Tibial artery (tissue), 4 donors: ENCODE data around the gene PEX14.

Source experiments
- DNase-seq, 2 donors: peaks; one replicate each; pipeline ENCODE4 v3.0.0-alpha.2; 2019
- H3K27ac ChIP-seq, 2 donors: fragments of 200-600 bp; sonication (generic) in 1 of 2; 1 replicate in 1 of 2; 2 replicates in 1 of 2; pipeline ENCODE4 v1.5.1; 2018 to 2019; ENCODE audit warnings: mild to moderate bottlenecking in 1 of 2
- H3K27me3 ChIP-seq, 2 donors: fragments of 200-600 bp; sonication (generic) in 1 of 2; one replicate each; pipeline versions ENCODE4 v1.5.1 to v1.6.0; 2016 to 2019
- H3K36me3 ChIP-seq, 3 donors: fragments of 200-600 bp; sonication (generic) in 2 of 3; one replicate each; pipeline ENCODE4 v1.5.1; 2016 to 2019; ENCODE audit warnings: mild to moderate bottlenecking in 2 of 3
- H3K4me1 ChIP-seq, 4 donors: fragments of 200-600 bp; sonication (generic) in 2 of 4; 1 replicate in 3 of 4; 2 replicates in 1 of 4; pipeline ENCODE4 v1.5.1; 2016 to 2019
- H3K4me3 ChIP-seq, 2 donors: fragments of 200-600 bp; sonication (generic) in 1 of 2; 1 replicate in 1 of 2; 2 replicates in 1 of 2; pipeline ENCODE4 v1.5.1; 2018 to 2019; ENCODE audit warnings: mild to moderate bottlenecking in 2 of 2
- H3K9me3 ChIP-seq, 3 donors: fragments of 200-600 bp; sonication (generic) in 1 of 3; one replicate each; pipeline ENCODE4 v1.5.1; 2016 to 2019
- intact Hi-C: fragments of 100-400 bp; cut with DNase I; formaldehyde crosslinking; loops from one replicate; pipeline ENCODE4 v1.15.0; 2023; ENCODE audit warnings: low total_unique reads
- TF ChIP-seq, protein P1 (sequence below), 2 experiments: fragments of 200-600 bp in 1 of 2; fragments of 450-650 bp in 1 of 2; IDR thresholded peaks; one replicate each; pipeline ENCODE4 v1.5.1; 2017 to 2019; ENCODE audit warnings: antibody characterized with exemption in 2 of 2, mild to moderate bottlenecking in 1 of 2, moderate library complexity in 1 of 2

Gene PEX14

DNA sequence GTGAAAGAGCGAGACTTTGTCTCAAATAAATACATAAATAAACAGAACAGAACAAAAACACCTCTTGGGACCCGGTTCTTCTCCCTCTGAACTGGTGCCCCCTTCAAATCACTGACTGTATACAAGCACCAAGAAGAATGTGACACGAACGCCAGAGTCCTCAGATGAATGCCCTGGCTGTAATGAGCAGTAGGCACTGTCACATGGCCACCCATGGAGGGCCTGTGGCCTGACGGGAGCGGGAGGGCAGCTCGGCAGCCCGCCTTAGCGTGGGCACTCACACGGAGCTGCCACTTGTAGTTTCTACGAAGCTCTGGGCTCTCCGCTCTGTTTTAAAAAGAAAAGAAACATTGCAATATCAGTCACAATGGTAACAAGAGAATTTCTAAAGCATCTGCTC is 146.0 kb downstream of the PEX14 start:
- peaks cover 0 to 50% (median 28%) of the 10 kb centered on the region in 3 donors for H3K36me3 ChIP-seq
- TF ChIP-seq, protein P1, sequence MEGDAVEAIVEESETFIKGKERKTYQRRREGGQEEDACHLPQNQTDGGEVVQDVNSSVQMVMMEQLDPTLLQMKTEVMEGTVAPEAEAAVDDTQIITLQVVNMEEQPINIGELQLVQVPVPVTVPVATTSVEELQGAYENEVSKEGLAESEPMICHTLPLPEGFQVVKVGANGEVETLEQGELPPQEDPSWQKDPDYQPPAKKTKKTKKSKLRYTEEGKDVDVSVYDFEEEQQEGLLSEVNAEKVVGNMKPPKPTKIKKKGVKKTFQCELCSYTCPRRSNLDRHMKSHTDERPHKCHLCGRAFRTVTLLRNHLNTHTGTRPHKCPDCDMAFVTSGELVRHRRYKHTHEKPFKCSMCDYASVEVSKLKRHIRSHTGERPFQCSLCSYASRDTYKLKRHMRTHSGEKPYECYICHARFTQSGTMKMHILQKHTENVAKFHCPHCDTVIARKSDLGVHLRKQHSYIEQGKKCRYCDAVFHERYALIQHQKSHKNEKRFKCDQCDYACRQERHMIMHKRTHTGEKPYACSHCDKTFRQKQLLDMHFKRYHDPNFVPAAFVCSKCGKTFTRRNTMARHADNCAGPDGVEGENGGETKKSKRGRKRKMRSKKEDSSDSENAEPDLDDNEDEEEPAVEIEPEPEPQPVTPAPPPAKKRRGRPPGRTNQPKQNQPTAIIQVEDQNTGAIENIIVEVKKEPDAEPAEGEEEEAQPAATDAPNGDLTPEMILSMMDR (IDR thresholded peaks at IDR 0.05): no peak
- no peaks in the 10 kb centered on the region for H3K27me3 ChIP-seq
- H3K4me3 ChIP-seq: no peak overlapping the region
- H3K4me1 ChIP-seq: no peaks in the 10 kb centered on the region
- DNase-seq: no peak
- no peaks in the 10 kb centered on the region for H3K9me3 ChIP-seq
- intact Hi-C loops: loop anchor here (10.0 kb wide), 1 partner anchor 106 kb away; no protein-coding TSS in a partner anchor
- no peak overlapping the region for H3K27ac ChIP-seq

DNA sequence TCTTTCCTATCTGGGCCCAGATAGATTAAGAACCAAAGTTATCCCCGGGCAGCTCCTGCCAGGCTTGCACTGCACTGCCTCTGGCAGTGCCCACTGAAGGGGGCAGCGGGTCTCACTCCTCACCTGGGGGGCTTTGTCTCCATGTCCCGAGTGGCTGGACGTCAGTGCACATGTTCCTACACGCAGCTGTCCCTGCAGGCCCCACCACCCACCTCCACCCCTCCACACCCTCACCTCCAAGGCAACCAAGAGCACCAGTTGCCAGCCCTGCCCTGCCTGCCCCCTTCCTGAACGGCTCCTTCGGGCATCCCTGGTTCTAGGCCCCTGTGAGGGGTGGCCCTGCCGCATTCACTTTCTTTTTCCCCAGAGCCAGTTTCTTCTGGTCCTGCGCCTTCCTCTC is 147.2 kb downstream of the PEX14 start:
- TF ChIP-seq, protein P1 (IDR thresholded peaks at IDR 0.05): no peak
- peak in 1 of 2 donors; percentile 48 for DNase-seq
- H3K27me3 ChIP-seq: no peaks in the 10 kb centered on the region
- H3K27ac ChIP-seq: no peak overlapping the region
- H3K9me3 ChIP-seq: no peaks in the 10 kb centered on the region
- no peak overlapping the region for H3K4me3 ChIP-seq
- no peaks in the 10 kb centered on the region for H3K4me1 ChIP-seq
- peaks cover 0 to 53% (median 28%) of the 10 kb centered on the region in 3 donors for H3K36me3 ChIP-seq
- intact Hi-C loops: loop anchor here (10.0 kb wide), 1 partner anchor 107 kb away; no protein-coding TSS in a partner anchor

DNA sequence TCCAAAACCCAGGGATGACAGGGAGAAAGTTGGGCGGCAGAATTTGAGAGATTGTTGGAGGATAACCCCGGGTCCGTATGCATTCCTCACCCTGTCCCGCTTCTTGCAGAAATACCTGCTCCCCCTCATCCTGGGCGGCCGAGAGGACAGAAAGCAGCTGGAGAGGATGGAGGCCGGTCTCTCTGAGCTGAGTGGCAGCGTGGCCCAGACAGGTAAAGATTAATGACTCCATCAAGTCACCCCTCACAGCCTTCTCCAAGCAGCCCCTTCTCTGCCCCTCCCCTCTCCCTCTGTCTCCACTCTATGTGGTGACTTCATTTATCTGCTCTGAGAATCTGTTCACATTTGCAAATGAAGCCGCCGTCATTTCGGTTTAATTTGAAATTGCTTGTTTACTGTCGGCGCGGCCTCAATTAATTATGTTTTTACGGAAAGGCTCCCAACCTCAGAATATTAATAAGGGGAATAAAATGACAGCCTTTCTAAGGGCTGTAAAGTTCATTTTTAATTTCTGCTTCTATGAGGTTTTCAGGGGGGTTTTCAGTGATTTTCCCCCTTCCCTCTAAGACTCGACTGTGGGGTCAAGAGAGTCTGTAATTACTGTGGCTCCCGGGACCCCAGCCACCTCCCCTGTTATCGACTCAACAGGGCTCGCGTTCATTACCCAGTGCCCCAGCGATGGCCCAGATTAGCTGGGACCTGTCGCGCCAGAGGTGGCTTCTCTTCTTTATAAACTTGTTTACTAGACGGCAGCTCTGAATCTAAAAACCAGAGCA is 148.3 kb downstream of the PEX14 start:
- no peak for DNase-seq
- H3K27ac ChIP-seq: no peak overlapping the region
- H3K9me3 ChIP-seq: no peaks in the 10 kb centered on the region
- peaks cover 0 to 52% (median 28%) of the 10 kb centered on the region in 3 donors for H3K36me3 ChIP-seq
- H3K27me3 ChIP-seq: no peaks in the 10 kb centered on the region
- TF ChIP-seq, protein P1 (IDR thresholded peaks at IDR 0.05): no peak
- intact Hi-C loops: loop anchor here (10.0 kb wide), 1 partner anchor 108 kb away; no protein-coding TSS in a partner anchor
- peaks cover 0 to under 1% (median 0%) of the 10 kb centered on the region in 4 donors for H3K4me1 ChIP-seq
- H3K4me3 ChIP-seq: no peak overlapping the region

DNA sequence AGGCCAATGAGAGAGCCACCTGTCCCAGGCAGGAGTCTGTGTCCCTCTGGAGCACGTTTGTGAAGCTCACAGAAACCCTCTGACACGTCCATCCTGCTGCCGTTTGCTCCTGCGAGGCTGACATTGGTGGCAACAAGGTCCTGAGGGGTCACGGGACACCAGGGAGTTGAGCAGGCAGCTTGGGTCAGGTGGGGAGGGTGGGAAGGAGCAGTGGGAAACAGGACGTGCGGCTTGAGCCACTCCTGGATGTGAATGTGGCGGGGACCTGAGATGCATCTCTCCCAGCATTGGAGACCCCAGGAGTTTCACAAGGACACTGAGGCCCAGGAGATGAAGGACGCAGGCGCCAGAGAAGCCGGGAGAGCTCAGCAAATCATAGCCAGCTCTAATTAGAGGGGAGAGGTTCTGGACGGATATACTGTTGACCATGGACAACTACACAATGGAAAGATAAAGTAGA is 149.0 kb downstream of the PEX14 start:
- Histone ChIP-seq H3K4me3 (no peak overlapping the region), H3K4me1 (peaks cover 0 to 6% (median 3%) of the 10 kb centered on the region in 4 donors), H3K9me3 (no peaks in the 10 kb centered on the region), H3K36me3 (peaks cover 0 to 46% (median 24%) of the 10 kb centered on the region in 3 donors), H3K27me3 (no peaks in the 10 kb centered on the region), H3K27ac (no peak overlapping the region)
- intact Hi-C loops: loop anchor here (10.0 kb wide), 1 partner anchor 109 kb away; no protein-coding TSS in a partner anchor
- DNase-seq: no peak
- TF ChIP-seq, protein P1 (IDR thresholded peaks at IDR 0.05): no peak

DNA sequence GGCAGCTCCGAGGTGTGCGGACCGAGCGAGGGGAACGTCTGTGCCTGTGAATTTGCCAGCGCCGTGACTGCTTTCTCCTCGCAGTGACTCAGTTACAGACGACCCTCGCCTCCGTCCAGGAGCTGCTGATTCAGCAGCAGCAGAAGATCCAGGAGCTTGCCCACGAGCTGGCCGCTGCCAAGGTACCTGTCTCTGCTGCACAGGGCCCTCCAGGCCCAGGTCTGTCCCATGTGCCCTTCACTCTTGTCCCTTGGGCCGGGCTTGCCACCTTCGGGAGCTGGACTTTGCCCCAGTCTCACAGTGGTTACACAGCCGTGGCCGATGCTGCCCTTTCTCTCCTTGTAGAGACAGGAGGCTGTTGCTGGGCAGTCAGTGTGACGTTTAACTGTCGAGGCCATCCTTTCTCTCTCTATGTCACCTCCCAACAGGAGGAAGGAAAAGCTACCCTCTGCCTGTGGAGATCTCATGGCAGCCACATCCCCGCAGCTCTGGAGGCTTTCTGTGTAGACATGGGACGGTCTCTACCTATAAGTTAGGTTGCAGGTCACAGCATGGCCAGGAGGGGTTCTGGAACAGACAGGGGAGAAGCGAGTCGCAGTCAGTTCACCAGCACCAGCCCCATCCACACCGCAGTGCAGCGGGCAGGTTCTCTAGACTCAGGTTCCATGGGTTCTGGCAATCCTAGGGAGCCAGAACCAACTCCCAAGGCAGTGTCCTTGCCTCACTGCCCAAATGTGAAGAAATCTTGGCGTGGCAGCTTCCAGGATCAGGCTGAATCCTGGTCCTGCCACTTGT is 149.7 kb downstream of the PEX14 start:
- Histone ChIP-seq H3K4me3 (no peak overlapping the region), H3K27me3 (no peaks in the 10 kb centered on the region), H3K36me3 (peaks cover 0 to 45% (median 23%) of the 10 kb centered on the region in 3 donors), H3K9me3 (no peaks in the 10 kb centered on the region), H3K4me1 (peaks cover 0 to 14% (median 10%) of the 10 kb centered on the region in 4 donors), H3K27ac (no peak overlapping the region)
- TF ChIP-seq, protein P1 (IDR thresholded peaks at IDR 0.05): no peak
- peak in 1 of 2 donors; percentile 62 for DNase-seq
- intact Hi-C loops: loop anchor here (10.0 kb wide), 1 partner anchor 110 kb away; no protein-coding TSS in a partner anchor
